ENCODE results near the gene PHLDB3.

PHLDB3 gene

GRCh38 chr19:43479961-43480561, 24.5 kb downstream of the PHLDB3 start:
- Histone ChIP-seq H3K4me1 (ENCODE audit: control extremely low read depth in 1 of 4, control insufficient read depth in 4 of 4, insufficient read depth in 4 of 4, low read length in 3 of 4) (peaks cover 0 to 7% (median 4%) of the 10 kb centered on the region in 4 experiments), H3K9me3 (ENCODE audit: control extremely low read depth in 1 of 5, control insufficient read depth in 4 of 5, insufficient read depth in 2 of 5, low read depth in 1 of 5, low read length in 4 of 5) (no peaks in the 10 kb centered on the region), H3K4me3 (ENCODE audit: control insufficient read depth in 1 of 7, extremely low read depth in 1 of 7, insufficient read depth in 4 of 7, low read depth in 2 of 7, low read length in 6 of 7) (no peak overlapping the region), H3K27ac (ENCODE audit: insufficient read depth in 1 of 2, low read depth in 1 of 2, low read length in 2 of 2, poor library complexity in 1 of 2, severe bottlenecking in 2 of 2) (no peak overlapping the region), H3K27me3 (replicated peaks in 2 of 5; ENCODE audit: control insufficient read depth in 4 of 5, insufficient read depth in 5 of 5, low read length in 4 of 5) (no peaks in the 10 kb centered on the region), H3K36me3 (ENCODE audit: control insufficient read depth in 4 of 4, insufficient read depth in 4 of 4, low read length in 3 of 4) (peaks cover 0 to 10% (median 1%) of the 10 kb centered on the region in 4 experiments)
- no peak for DNase-seq
- CTCF ChIA-PET, result interaction anchor here (0.9 to 1.8 kb wide), 6 partner anchors 12 to 50 kb away, joined by 3 to 4 read pairs (median 4); partner anchors contain the start of gene PHLDB3
- POLR2A ChIA-PET, result no interaction called here
- WGBS (ENCODE audit: insufficient coverage), result 93% methylated on average over 2 of the region's 4 CpGs

- WGBS (ENCODE audit: insufficient coverage), result 92% methylated on average over 10 of the region's 15 CpGs
- no peak overlapping the region for H3K27ac ChIP-seq (ENCODE audit: insufficient read depth in 1 of 2, low read depth in 1 of 2, low read length in 2 of 2, poor library complexity in 1 of 2, severe bottlenecking in 2 of 2)
- CTCF ChIA-PET, result interaction anchor here (0.9 to 1.8 kb wide), 4 partner anchors 11 to 40 kb away, joined by 3 to 4 read pairs (median 4); no protein-coding TSS in a partner anchor
- H3K4me3 ChIP-seq (ENCODE audit: control insufficient read depth in 1 of 7, extremely low read depth in 1 of 7, insufficient read depth in 4 of 7, low read depth in 2 of 7, low read length in 6 of 7), result no peak overlapping the region
- H3K9me3 ChIP-seq (ENCODE audit: control extremely low read depth in 1 of 5, control insufficient read depth in 4 of 5, insufficient read depth in 2 of 5, low read depth in 1 of 5, low read length in 4 of 5), result no peaks in the 10 kb centered on the region
- DNase-seq, result no peak
- POLR2A ChIA-PET, result no interaction called here
- peaks cover 0 to 10% (median 1%) of the 10 kb centered on the region in 4 experiments for H3K36me3 ChIP-seq (ENCODE audit: control insufficient read depth in 4 of 4, insufficient read depth in 4 of 4, low read length in 3 of 4)
- no peaks in the 10 kb centered on the region for H3K27me3 ChIP-seq (replicated peaks in 2 of 5; ENCODE audit: control insufficient read depth in 4 of 5, insufficient read depth in 5 of 5, low read length in 4 of 5)
- H3K4me1 ChIP-seq (ENCODE audit: control extremely low read depth in 1 of 4, control insufficient read depth in 4 of 4, insufficient read depth in 4 of 4, low read length in 3 of 4), result peaks cover 0 to 12% (median 10%) of the 10 kb centered on the region in 4 experiments
Observed at GRCh38 chr19:43479226-43479625, 25.3 kb downstream of the PHLDB3 start.

- DNase-seq, result no peak
- Histone ChIP-seq H3K4me3 (ENCODE audit: control insufficient read depth in 1 of 7, extremely low read depth in 1 of 7, insufficient read depth in 4 of 7, low read depth in 2 of 7, low read length in 6 of 7) (no peak overlapping the region), H3K27me3 (replicated peaks in 2 of 5; ENCODE audit: control insufficient read depth in 4 of 5, insufficient read depth in 5 of 5, low read length in 4 of 5) (no peaks in the 10 kb centered on the region), H3K4me1 (ENCODE audit: control extremely low read depth in 1 of 4, control insufficient read depth in 4 of 4, insufficient read depth in 4 of 4, low read length in 3 of 4) (peaks cover 0 to 12% (median 10%) of the 10 kb centered on the region in 4 experiments), H3K27ac (ENCODE audit: insufficient read depth in 1 of 2, low read depth in 1 of 2, low read length in 2 of 2, poor library complexity in 1 of 2, severe bottlenecking in 2 of 2) (no peak overlapping the region), H3K9me3 (ENCODE audit: control extremely low read depth in 1 of 5, control insufficient read depth in 4 of 5, insufficient read depth in 2 of 5, low read depth in 1 of 5, low read length in 4 of 5) (no peaks in the 10 kb centered on the region), H3K36me3 (ENCODE audit: control insufficient read depth in 4 of 4, insufficient read depth in 4 of 4, low read length in 3 of 4) (peaks cover 0 to 10% (median 1%) of the 10 kb centered on the region in 4 experiments)
- ChIA-PET CTCF (interaction anchor here (1.2 to 1.9 kb wide), 2 partner anchors 32 to 41 kb away, joined by 3 to 6 read pairs; no protein-coding TSS in a partner anchor), POLR2A (interaction anchor here (1.5 kb wide), 1 partner anchor 15 kb away, joined by 3 read pairs; no protein-coding TSS in a partner anchor)
- 100% methylated on average over 1 of the region's 3 CpGs for WGBS (ENCODE audit: insufficient coverage)
Observed at GRCh38 chr19:43478323-43478722, 26.2 kb downstream of the PHLDB3 start.

GRCh38 chr19:43476606-43477005, 27.9 kb downstream of the PHLDB3 start:
- Histone ChIP-seq H3K27ac (ENCODE audit: insufficient read depth in 1 of 2, low read depth in 1 of 2, low read length in 2 of 2, poor library complexity in 1 of 2, severe bottlenecking in 2 of 2) (no peak overlapping the region), H3K9me3 (ENCODE audit: control extremely low read depth in 1 of 5, control insufficient read depth in 4 of 5, insufficient read depth in 2 of 5, low read depth in 1 of 5, low read length in 4 of 5) (no peaks in the 10 kb centered on the region), H3K27me3 (replicated peaks in 2 of 5; ENCODE audit: control insufficient read depth in 4 of 5, insufficient read depth in 5 of 5, low read length in 4 of 5) (no peaks in the 10 kb centered on the region), H3K4me3 (ENCODE audit: control insufficient read depth in 1 of 7, extremely low read depth in 1 of 7, insufficient read depth in 4 of 7, low read depth in 2 of 7, low read length in 6 of 7) (no peak overlapping the region), H3K36me3 (ENCODE audit: control insufficient read depth in 4 of 4, insufficient read depth in 4 of 4, low read length in 3 of 4) (peaks cover 0 to 10% (median 1%) of the 10 kb centered on the region in 4 experiments), H3K4me1 (ENCODE audit: control extremely low read depth in 1 of 4, control insufficient read depth in 4 of 4, insufficient read depth in 4 of 4, low read length in 3 of 4) (peaks cover 0 to 19% (median 17%) of the 10 kb centered on the region in 4 experiments)
- DNase-seq, result no peak
- ChIA-PET POLR2A (no interaction called here), CTCF (interaction anchor here (0.6 kb wide), 1 partner anchor 158 kb away, joined by 3 read pairs; no protein-coding TSS in a partner anchor)

- peak; percentile 91 to 96 (median 93) for DNase-seq
- CTCF ChIA-PET, result interaction anchor here (1.0 to 1.3 kb wide), 2 partner anchors 10 to 15 kb away, joined by 3 to 4 read pairs; partner anchors contain the start of gene LYPD3
- Histone ChIP-seq H3K4me3 (ENCODE audit: control insufficient read depth in 1 of 7, extremely low read depth in 1 of 7, insufficient read depth in 4 of 7, low read depth in 2 of 7, low read length in 6 of 7) (peak overlapping the region; percentile 37 to 78 (median 61)), H3K27me3 (replicated peaks in 2 of 5; ENCODE audit: control insufficient read depth in 4 of 5, insufficient read depth in 5 of 5, low read length in 4 of 5) (no peaks in the 10 kb centered on the region), H3K27ac (ENCODE audit: insufficient read depth in 1 of 2, low read depth in 1 of 2, low read length in 2 of 2, poor library complexity in 1 of 2, severe bottlenecking in 2 of 2) (peak overlapping the region in 1 of 2 experiments; percentile 70), H3K36me3 (ENCODE audit: control insufficient read depth in 4 of 4, insufficient read depth in 4 of 4, low read length in 3 of 4) (peaks cover 0 to 5% (median 1%) of the 10 kb centered on the region in 4 experiments), H3K9me3 (ENCODE audit: control extremely low read depth in 1 of 5, control insufficient read depth in 4 of 5, insufficient read depth in 2 of 5, low read depth in 1 of 5, low read length in 4 of 5) (no peaks in the 10 kb centered on the region), H3K4me1 (ENCODE audit: control extremely low read depth in 1 of 4, control insufficient read depth in 4 of 4, insufficient read depth in 4 of 4, low read length in 3 of 4) (peaks cover 0 to 25% (median 21%) of the 10 kb centered on the region in 4 experiments)
- WGBS (ENCODE audit: insufficient coverage), result 3% methylated on average over 41 of the region's 46 CpGs
- POLR2A ChIA-PET, result no interaction called here
Observed at GRCh38 chr19:43474986-43475705, 29.4 kb downstream of the PHLDB3 start.

- H3K27me3 ChIP-seq (replicated peaks in 2 of 5; ENCODE audit: control insufficient read depth in 4 of 5, insufficient read depth in 5 of 5, low read length in 4 of 5), result no peaks in the 10 kb centered on the region
- no CpG with 5 or more reads among the region's 4 CpGs for whole genome bisulfite sequencing (ENCODE audit: insufficient coverage)
- no peaks in the 10 kb centered on the region for H3K9me3 ChIP-seq (ENCODE audit: control extremely low read depth in 1 of 5, control insufficient read depth in 4 of 5, insufficient read depth in 2 of 5, low read depth in 1 of 5, low read length in 4 of 5)
- ChIA-PET CTCF (interaction anchor here (0.6 to 1.3 kb wide), 4 partner anchors 9 to 16 kb away, joined by 3 to 4 read pairs (median 4); partner anchors contain the start of gene LYPD3), POLR2A (no interaction called here)
- H3K27ac ChIP-seq (ENCODE audit: insufficient read depth in 1 of 2, low read depth in 1 of 2, low read length in 2 of 2, poor library complexity in 1 of 2, severe bottlenecking in 2 of 2), result no peak overlapping the region
- H3K4me1 ChIP-seq (ENCODE audit: control extremely low read depth in 1 of 4, control insufficient read depth in 4 of 4, insufficient read depth in 4 of 4, low read length in 3 of 4), result peaks cover 0 to 25% (median 21%) of the 10 kb centered on the region in 4 experiments
- no peak for DNase-seq
- H3K4me3 ChIP-seq (ENCODE audit: control insufficient read depth in 1 of 7, extremely low read depth in 1 of 7, insufficient read depth in 4 of 7, low read depth in 2 of 7, low read length in 6 of 7), result peak overlapping the region in 4 of 7 experiments; percentile 38 to 78 (median 73)
- peaks cover 0 to 5% (median 1%) of the 10 kb centered on the region in 4 experiments for H3K36me3 ChIP-seq (ENCODE audit: control insufficient read depth in 4 of 4, insufficient read depth in 4 of 4, low read length in 3 of 4)
Observed at GRCh38 chr19:43474487-43474886, 30.1 kb downstream of the PHLDB3 start.

GRCh38 chr19:43471091-43471490, 33.5 kb downstream of the PHLDB3 start:
- Histone ChIP-seq H3K36me3 (ENCODE audit: control insufficient read depth in 4 of 4, insufficient read depth in 4 of 4, low read length in 3 of 4) (no peaks in the 10 kb centered on the region), H3K4me3 (ENCODE audit: control insufficient read depth in 1 of 7, extremely low read depth in 1 of 7, insufficient read depth in 4 of 7, low read depth in 2 of 7, low read length in 6 of 7) (no peak overlapping the region), H3K9me3 (ENCODE audit: control extremely low read depth in 1 of 5, control insufficient read depth in 4 of 5, insufficient read depth in 2 of 5, low read depth in 1 of 5, low read length in 4 of 5) (no peaks in the 10 kb centered on the region), H3K27ac (ENCODE audit: insufficient read depth in 1 of 2, low read depth in 1 of 2, low read length in 2 of 2, poor library complexity in 1 of 2, severe bottlenecking in 2 of 2) (no peak overlapping the region), H3K4me1 (ENCODE audit: control extremely low read depth in 1 of 4, control insufficient read depth in 4 of 4, insufficient read depth in 4 of 4, low read length in 3 of 4) (peaks cover 3 to 49% (median 44%) of the 10 kb centered on the region in 4 experiments), H3K27me3 (replicated peaks in 2 of 5; ENCODE audit: control insufficient read depth in 4 of 5, insufficient read depth in 5 of 5, low read length in 4 of 5) (no peaks in the 10 kb centered on the region)
- no peak for DNase-seq
- ChIA-PET CTCF (no interaction called here), POLR2A (no interaction called here)
- 89% methylated on average over 4 of the region's 5 CpGs for WGBS (ENCODE audit: insufficient coverage)

All from common myeloid progenitor, CD34-positive (primary cell).